HUES64 (cell line): Measurements from ENCODE around the gene WFDC13. TPM values are rescaled to one million over a fixed set of nuclear protein-coding genes. Genes with fewer than 3 reads are reported as not detected.
"Not testable (repeated sequence)": the region's sequence is repeated elsewhere in the genome, so short reads cannot be mapped to it uniquely, and the experiment has no call there.

Source experiments
- H3K27ac ChIP-seq: 2 replicates; pipeline ENCODE4 v1.7.0; 2013; ENCODE audit warnings: low read depth, low read length, inconsistent platforms
- H3K27me3 ChIP-seq: 2 replicates; pipeline ENCODE4 v1.6.1; 2013; ENCODE audit warnings: mild to moderate bottlenecking, low read length; ENCODE audit not compliant: insufficient read depth
- H3K36me3 ChIP-seq: 2 replicates; pipeline ENCODE4 v1.6.1; 2013; ENCODE audit warnings: mild to moderate bottlenecking, low read length; ENCODE audit not compliant: insufficient read depth
- H3K4me1 ChIP-seq: 2 replicates; pipeline ENCODE4 v1.6.1; 2013; ENCODE audit warnings: mild to moderate bottlenecking, low read length, moderate library complexity; ENCODE audit not compliant: insufficient read depth
- H3K4me3 ChIP-seq: 2 replicates; pipeline ENCODE4 v1.5.1; 2013; ENCODE audit warnings: mild to moderate bottlenecking, low read length, moderate library complexity
- H3K9ac ChIP-seq: 2 replicates; pipeline ENCODE4 v1.6.1; 2013; ENCODE audit warnings: mild to moderate bottlenecking, low read depth, low read length
- H3K9me3 ChIP-seq: 2 replicates; pipeline ENCODE4 v1.6.1; 2013; ENCODE audit warnings: low read depth, low read length; ENCODE audit not compliant: insufficient read depth
- WGBS: fragments of 150-250, 120-280 bp; methylation state at CpG from one replicate; pipeline ENCODE4 v1.1.7; 2013; ENCODE audit warnings: missing lambda C conversion rate; 5-methylcytosine and 5-hydroxymethylcytosine counted together
- polyA plus RNA-seq, 2 experiments: library from polyadenylated mRNA; stranded (reverse); fragments of 50-300 nt; gene quantifications; one replicate each; pipeline ENCODE4 v1.2.3, GENCODE V29; 2013

The WFDC13 gene
- polyA plus RNA-seq (2013, experiment 1 of 2), result not detected
- polyA plus RNA-seq (2013, experiment 2 of 2), result not detected

GRCh38 chr20:45701873-45702272 lies at the start of gene WFDC13:
WFDC13 (plus strand) TSS chr20:45702038; CDS start chr20:45702124, 86 bp downstream.
- 93% methylated on average over 4 of the region's 4 CpGs for WGBS
- Histone ChIP-seq H3K27ac (no peak within 1 kb of the TSS), H3K9ac (no peak within 1 kb of the TSS), H3K4me1 (no peaks in the 10 kb centered on the region), H3K27me3 (no peaks in the 10 kb centered on the region), H3K36me3 (no peaks in the 10 kb centered on the region), H3K4me3 (no peak within 1 kb of the TSS), H3K9me3 (no peaks in the 10 kb centered on the region)

GRCh38 chr20:45657038-45657437 lies 44.8 kb upstream of the WFDC13 start:
- WGBS, result no CpG with 5 or more reads among the region's 3 CpGs
- not testable (repeated sequence) for H3K4me3 ChIP-seq, H3K36me3 ChIP-seq, H3K4me1 ChIP-seq, H3K27me3 ChIP-seq, H3K9ac ChIP-seq, H3K27ac ChIP-seq, H3K9me3 ChIP-seq

- Histone ChIP-seq H3K27ac (no peak within 1 kb of the TSS), H3K4me3 (no peak within 1 kb of the TSS), H3K9me3 (0 out of 2 replicates have a peak, but pooled peaks cover 3% of the 10 kb centered on the region), H3K4me1 (no peaks in the 10 kb centered on the region), H3K36me3 (no peaks in the 10 kb centered on the region), H3K27me3 (no peaks in the 10 kb centered on the region), H3K9ac (no peak within 1 kb of the TSS)
- 100% methylated on average over 1 of the region's 1 CpG for whole genome bisulfite sequencing
These were observed 31.7 kb upstream of the WFDC13 start, which contains the start of gene WFDC11 for GRCh38 chr20:45670139-45670538. WFDC11 (minus strand) TSS chr20:45670239; CDS start chr20:45650600, 19,639 bp downstream.

GRCh38 chr20:45672765-45673164 lies 29.1 kb upstream of the WFDC13 start:
- Histone ChIP-seq H3K27ac (no peak overlapping the region), H3K9me3 (peaks cover 8% of the 10 kb centered on the region; the same call in 1 of the 2 replicates), H3K36me3 (no peaks in the 10 kb centered on the region), H3K27me3 (no peaks in the 10 kb centered on the region), H3K9ac (no peak overlapping the region), H3K4me1 (no peaks in the 10 kb centered on the region), H3K4me3 (no peak overlapping the region)

- Histone ChIP-seq H3K4me1 (no peaks in the 10 kb centered on the region), H3K27ac (no peak overlapping the region), H3K9ac (no peak overlapping the region), H3K36me3 (no peaks in the 10 kb centered on the region), H3K27me3 (no peaks in the 10 kb centered on the region), H3K4me3 (no peak overlapping the region), H3K9me3 (peaks cover 17% of the 10 kb centered on the region)
These were observed 22.2 kb upstream of the WFDC13 start for GRCh38 chr20:45679650-45680049.

GRCh38 chr20:45685896-45686295 lies 15.9 kb upstream of the WFDC13 start:
- H3K36me3 ChIP-seq, result no peaks in the 10 kb centered on the region
- H3K9me3 ChIP-seq, result no peaks in the 10 kb centered on the region
- H3K9ac ChIP-seq, result no peak overlapping the region
- no peak overlapping the region for H3K27ac ChIP-seq
- 80% methylated on average over 3 of the region's 3 CpGs for WGBS
- no peaks in the 10 kb centered on the region for H3K4me1 ChIP-seq
- H3K27me3 ChIP-seq, result no peaks in the 10 kb centered on the region
- no peak overlapping the region for H3K4me3 ChIP-seq

GRCh38 chr20:45693346-45693745 lies 8.5 kb upstream of the WFDC13 start:
- peaks cover 12% of the 10 kb centered on the region for H3K9me3 ChIP-seq
- H3K27ac ChIP-seq, H3K4me3 ChIP-seq, H3K36me3 ChIP-seq, H3K9ac ChIP-seq, H3K4me1 ChIP-seq, H3K27me3 ChIP-seq: not testable (repeated sequence)
- 90% methylated on average over 12 of the region's 12 CpGs for WGBS

GRCh38 chr20:45695496-45695895 lies 6.3 kb upstream of the WFDC13 start:
- 93% methylated on average over 2 of the region's 2 CpGs for WGBS
- no peak overlapping the region for H3K9ac ChIP-seq
- H3K4me3 ChIP-seq, result no peak overlapping the region
- H3K36me3 ChIP-seq, result no peaks in the 10 kb centered on the region
- H3K4me1 ChIP-seq, result no peaks in the 10 kb centered on the region
- H3K9me3 ChIP-seq, result peaks cover 12% of the 10 kb centered on the region
- H3K27ac ChIP-seq, result no peak overlapping the region
- no peaks in the 10 kb centered on the region for H3K27me3 ChIP-seq

- 76% methylated on average over 4 of the region's 4 CpGs for WGBS
- H3K27me3 ChIP-seq, result no peaks in the 10 kb centered on the region
- no peak overlapping the region for H3K4me3 ChIP-seq
These were observed 734 bp upstream of the WFDC13 start for GRCh38 chr20:45701104-45701503.

GRCh38 chr20:45704969-45705637 lies 3.3 kb downstream of the WFDC13 start, which contains the start of gene WFDC10B:
WFDC10B (minus strand) TSS chr20:45705019; CDS start chr20:45685992, 19,027 bp downstream.
- Histone ChIP-seq H3K4me1 (no peaks in the 10 kb centered on the region), H3K9me3 (no peaks in the 10 kb centered on the region), H3K9ac (no peak within 1 kb of the TSS), H3K27me3 (no peaks in the 10 kb centered on the region), H3K4me3 (no peak within 1 kb of the TSS), H3K36me3 (no peaks in the 10 kb centered on the region), H3K27ac (no peak within 1 kb of the TSS)
- WGBS, result 100% methylated on average over 1 of the region's 1 CpG

More at GRCh38 chr20:45701104-45701503, 734 bp upstream of the WFDC13 start:
- no peaks in the 10 kb centered on the region for H3K9me3 ChIP-seq
- H3K4me1 ChIP-seq, result no peaks in the 10 kb centered on the region
- H3K27ac ChIP-seq, result no peak overlapping the region
- H3K9ac ChIP-seq, result no peak overlapping the region
- H3K36me3 ChIP-seq, result no peaks in the 10 kb centered on the region

GRCh38 chr20:45716141-45716688 lies 14.4 kb downstream of the WFDC13 start:
- H3K36me3 ChIP-seq, H3K9me3 ChIP-seq, H3K27ac ChIP-seq, H3K9ac ChIP-seq, H3K27me3 ChIP-seq, H3K4me1 ChIP-seq, H3K4me3 ChIP-seq: not testable (repeated sequence)
